Stimulated activated naive CD8-positive, alpha-beta T cell treated with anti-CD3 and anti-CD28 coated beads, Interleukin-15, Interleukin-2, amounts not matched to agents 100 ng/mL and 50 ng/mL, for 24 hours (primary cell): Measurements from ENCODE around the gene WT1.

Experiments
- H3K27ac Mint-ChIP-seq: one replicate; pipeline ENCODE4 v1.8.0; 2021; ENCODE audit warnings: mild to moderate bottlenecking, mixed read lengths
- H3K27me3 Mint-ChIP-seq: one replicate; pipeline ENCODE4 v1.8.0; 2021; ENCODE audit warnings: mixed read lengths
- H3K36me3 Mint-ChIP-seq: one replicate; pipeline ENCODE4 v1.8.0; 2021; ENCODE audit warnings: low read depth, mixed read lengths
- H3K4me1 Mint-ChIP-seq: one replicate; pipeline ENCODE4 v1.8.0; 2021; ENCODE audit warnings: low read depth, mixed read lengths
- H3K4me3 Mint-ChIP-seq: one replicate; pipeline ENCODE4 v1.8.0; 2021; ENCODE audit warnings: mild to moderate bottlenecking, mixed read lengths
- H3K9me3 Mint-ChIP-seq: one replicate; pipeline ENCODE4 v1.8.0; 2021; ENCODE audit warnings: mixed read lengths

WT1 gene

GRCh38 chr11:32447252-32447651, 11.9 kb upstream of the WT1 start:
- H3K4me3 Mint-ChIP-seq, result no peak overlapping the region
- no peaks in the 10 kb centered on the region for H3K9me3 Mint-ChIP-seq
- H3K27me3 Mint-ChIP-seq, result peaks cover 30% of the 10 kb centered on the region
- no peaks in the 10 kb centered on the region for H3K36me3 Mint-ChIP-seq
- no peak overlapping the region for H3K27ac Mint-ChIP-seq
- H3K4me1 Mint-ChIP-seq, result no peaks in the 10 kb centered on the region

- Mint-ChIP-seq H3K27me3 (peaks cover 39% of the 10 kb centered on the region), H3K4me1 (no peaks in the 10 kb centered on the region), H3K36me3 (no peaks in the 10 kb centered on the region), H3K27ac (no peak overlapping the region), H3K4me3 (no peak overlapping the region), H3K9me3 (no peaks in the 10 kb centered on the region)
Observed at GRCh38 chr11:32446227-32446626, 10.9 kb upstream of the WT1 start.

GRCh38 chr11:32444186-32444585, 8.8 kb upstream of the WT1 start:
- Mint-ChIP-seq H3K36me3 (no peaks in the 10 kb centered on the region), H3K9me3 (no peaks in the 10 kb centered on the region), H3K27ac (no peak overlapping the region), H3K4me1 (peaks cover 3% of the 10 kb centered on the region), H3K4me3 (no peak overlapping the region), H3K27me3 (peaks cover 57% of the 10 kb centered on the region)

- peaks cover 21% of the 10 kb centered on the region for H3K4me1 Mint-ChIP-seq
- no peak overlapping the region for H3K27ac Mint-ChIP-seq
- no peaks in the 10 kb centered on the region for H3K36me3 Mint-ChIP-seq
- peaks cover 75% of the 10 kb centered on the region for H3K27me3 Mint-ChIP-seq
- H3K9me3 Mint-ChIP-seq, result no peaks in the 10 kb centered on the region
- no peak overlapping the region for H3K4me3 Mint-ChIP-seq
Observed at GRCh38 chr11:32440916-32441315, 5.6 kb upstream of the WT1 start.

- H3K27ac Mint-ChIP-seq, result no peak overlapping the region
- H3K4me3 Mint-ChIP-seq, result no peak overlapping the region
- no peaks in the 10 kb centered on the region for H3K9me3 Mint-ChIP-seq
- H3K36me3 Mint-ChIP-seq, result no peaks in the 10 kb centered on the region
- peaks cover 75% of the 10 kb centered on the region for H3K27me3 Mint-ChIP-seq
- peaks cover 24% of the 10 kb centered on the region for H3K4me1 Mint-ChIP-seq
Observed at GRCh38 chr11:32440312-32440908, 5.1 kb upstream of the WT1 start.

GRCh38 chr11:32439501-32440210, 4.3 kb upstream of the WT1 start:
- H3K4me1 Mint-ChIP-seq, result peaks cover 24% of the 10 kb centered on the region
- no peak overlapping the region for H3K27ac Mint-ChIP-seq
- no peaks in the 10 kb centered on the region for H3K36me3 Mint-ChIP-seq
- H3K27me3 Mint-ChIP-seq, result peaks cover 75% of the 10 kb centered on the region
- no peaks in the 10 kb centered on the region for H3K9me3 Mint-ChIP-seq
- peak overlapping the region; percentile 13 for H3K4me3 Mint-ChIP-seq

GRCh38 chr11:32438866-32439489, 3.6 kb upstream of the WT1 start:
- H3K36me3 Mint-ChIP-seq, result no peaks in the 10 kb centered on the region
- H3K27ac Mint-ChIP-seq, result no peak overlapping the region
- H3K4me3 Mint-ChIP-seq, result no peak overlapping the region
- H3K4me1 Mint-ChIP-seq, result peaks cover 26% of the 10 kb centered on the region
- H3K27me3 Mint-ChIP-seq, result peaks cover 72% of the 10 kb centered on the region
- H3K9me3 Mint-ChIP-seq, result no peaks in the 10 kb centered on the region

GRCh38 chr11:32438346-32438865, 3.1 kb upstream of the WT1 start:
- Mint-ChIP-seq H3K4me3 (peak overlapping the region; percentile 23), H3K36me3 (no peaks in the 10 kb centered on the region), H3K4me1 (peaks cover 31% of the 10 kb centered on the region), H3K27me3 (peaks cover 76% of the 10 kb centered on the region), H3K27ac (no peak overlapping the region), H3K9me3 (no peaks in the 10 kb centered on the region)

GRCh38 chr11:32437495-32438345, 2.4 kb upstream of the WT1 start:
- Mint-ChIP-seq H3K27ac (no peak overlapping the region), H3K36me3 (no peaks in the 10 kb centered on the region), H3K4me1 (peaks cover 31% of the 10 kb centered on the region), H3K9me3 (no peaks in the 10 kb centered on the region), H3K4me3 (peak overlapping the region; percentile 35), H3K27me3 (peaks cover 78% of the 10 kb centered on the region)

GRCh38 chr11:32436751-32437494, 1.6 kb upstream of the WT1 start:
- Mint-ChIP-seq H3K4me3 (peak overlapping the region; percentile 25), H3K9me3 (no peaks in the 10 kb centered on the region), H3K27me3 (peaks cover 79% of the 10 kb centered on the region), H3K4me1 (peaks cover 31% of the 10 kb centered on the region), H3K27ac (no peak overlapping the region), H3K36me3 (no peaks in the 10 kb centered on the region)

- no peaks in the 10 kb centered on the region for H3K9me3 Mint-ChIP-seq
- peak overlapping the region; percentile 44 for H3K4me3 Mint-ChIP-seq
- peaks cover 31% of the 10 kb centered on the region for H3K4me1 Mint-ChIP-seq
- H3K36me3 Mint-ChIP-seq, result no peaks in the 10 kb centered on the region
- no peak overlapping the region for H3K27ac Mint-ChIP-seq
- H3K27me3 Mint-ChIP-seq, result peaks cover 78% of the 10 kb centered on the region
Observed at GRCh38 chr11:32435942-32436750, 807 bp upstream of the WT1 start.

- H3K4me1 Mint-ChIP-seq, result peaks cover 31% of the 10 kb centered on the region
- H3K36me3 Mint-ChIP-seq, result no peaks in the 10 kb centered on the region
- H3K4me3 Mint-ChIP-seq, result no peak overlapping the region
- no peaks in the 10 kb centered on the region for H3K9me3 Mint-ChIP-seq
- H3K27me3 Mint-ChIP-seq, result peaks cover 76% of the 10 kb centered on the region
- no peak overlapping the region for H3K27ac Mint-ChIP-seq
Observed at GRCh38 chr11:32435152-32435480, 223 bp downstream of the WT1 start.

- Mint-ChIP-seq H3K4me3 (peak overlapping the region; percentile 39), H3K36me3 (no peaks in the 10 kb centered on the region), H3K4me1 (peaks cover 31% of the 10 kb centered on the region), H3K27me3 (peaks cover 76% of the 10 kb centered on the region), H3K27ac (no peak overlapping the region), H3K9me3 (no peaks in the 10 kb centered on the region)
Observed at GRCh38 chr11:32434356-32435151, 785 bp downstream of the WT1 start.
